ENCODE measurements around the gene SLC11A2. TPM values are rescaled to one million over a fixed set of nuclear protein-coding genes. Genes with fewer than 3 reads are reported as not detected.

Gene SLC11A2
- total RNA-seq, 1 experiment from 2014 or later: 47.9 TPM

GRCh38 chr12:51033048-51033447, 6.9 kb upstream of the SLC11A2 start:
- H3K27me3 Mint-ChIP-seq (ENCODE audit: low read depth): peaks cover 4% of the 10 kb centered on the region
- Histone ChIP-seq H3K27ac (ENCODE audit: insufficient read length, low read depth, low read length) (no peak overlapping the region), H3K14ac (ENCODE audit: insufficient read depth, low read length) (no peak overlapping the region), H2BK15ac (ENCODE audit: low read depth, low read length) (no peak overlapping the region), H3K23me2 (ENCODE audit: insufficient read length, low read depth, low read length, poor library complexity, severe bottlenecking) (no peaks in the 10 kb centered on the region), H3K9ac (ENCODE audit: extremely low read depth, insufficient read length, low read length) (no peak overlapping the region), H3K79me2 (ENCODE audit: insufficient read depth, low read length) (no peaks in the 10 kb centered on the region), H3K4ac (ENCODE audit: low read depth, low read length) (no peak overlapping the region), H2AFZ (ENCODE audit: low read length) (no peak overlapping the region), H4K8ac (replicated peaks; ENCODE audit: insufficient read length, low read depth, low read length) (no peak overlapping the region), H2BK20ac (ENCODE audit: low read depth, low read length, poor library complexity, severe bottlenecking) (no peak overlapping the region), H3K18ac (ENCODE audit: insufficient read length, low read depth, low read length) (no peak overlapping the region), H3K27me3 (ENCODE audit: insufficient read depth, low read length) (no peaks in the 10 kb centered on the region), H2AK5ac (ENCODE audit: insufficient read length, low read length) (no peak overlapping the region), H4K5ac (ENCODE audit: insufficient read length, low read depth, low read length) (no peak overlapping the region), H3T11ph (ENCODE audit: low read length) (no peak overlapping the region), H3K56ac (ENCODE audit: insufficient read length, low read depth, low read length) (no peak overlapping the region), H4K91ac (ENCODE audit: insufficient read length, low read depth, low read length) (no peak overlapping the region), H4K20me1 (ENCODE audit: control insufficient read depth, insufficient read depth, insufficient read length) (no peaks in the 10 kb centered on the region), H3K9me3 (ENCODE audit: control insufficient read depth, low read depth, low read length) (no peaks in the 10 kb centered on the region), H2BK12ac (ENCODE audit: insufficient read length, low read depth, low read length) (no peak overlapping the region), H3K23ac (ENCODE audit: insufficient read length, low read depth, low read length) (no peak overlapping the region), H3K4me2 (ENCODE audit: insufficient read depth, insufficient read length, low read length) (no peak overlapping the region), H3K79me1 (ENCODE audit: insufficient read depth, low read depth, low read length, poor library complexity, severe bottlenecking) (no peaks in the 10 kb centered on the region), H2BK120ac (ENCODE audit: low read depth, low read length, poor library complexity, severe bottlenecking) (no peak overlapping the region), H3K4me1 (ENCODE audit: insufficient read depth, low read length) (no peaks in the 10 kb centered on the region), H2BK5ac (ENCODE audit: insufficient read length, low read length) (no peak overlapping the region)
- no peak overlapping the region for H3K27ac Mint-ChIP-seq
- TF ChIP-seq, protein P1, sequence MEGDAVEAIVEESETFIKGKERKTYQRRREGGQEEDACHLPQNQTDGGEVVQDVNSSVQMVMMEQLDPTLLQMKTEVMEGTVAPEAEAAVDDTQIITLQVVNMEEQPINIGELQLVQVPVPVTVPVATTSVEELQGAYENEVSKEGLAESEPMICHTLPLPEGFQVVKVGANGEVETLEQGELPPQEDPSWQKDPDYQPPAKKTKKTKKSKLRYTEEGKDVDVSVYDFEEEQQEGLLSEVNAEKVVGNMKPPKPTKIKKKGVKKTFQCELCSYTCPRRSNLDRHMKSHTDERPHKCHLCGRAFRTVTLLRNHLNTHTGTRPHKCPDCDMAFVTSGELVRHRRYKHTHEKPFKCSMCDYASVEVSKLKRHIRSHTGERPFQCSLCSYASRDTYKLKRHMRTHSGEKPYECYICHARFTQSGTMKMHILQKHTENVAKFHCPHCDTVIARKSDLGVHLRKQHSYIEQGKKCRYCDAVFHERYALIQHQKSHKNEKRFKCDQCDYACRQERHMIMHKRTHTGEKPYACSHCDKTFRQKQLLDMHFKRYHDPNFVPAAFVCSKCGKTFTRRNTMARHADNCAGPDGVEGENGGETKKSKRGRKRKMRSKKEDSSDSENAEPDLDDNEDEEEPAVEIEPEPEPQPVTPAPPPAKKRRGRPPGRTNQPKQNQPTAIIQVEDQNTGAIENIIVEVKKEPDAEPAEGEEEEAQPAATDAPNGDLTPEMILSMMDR (conservative IDR thresholded peaks at IDR 0.05): no peak
- DNase-seq: no peak
- no peaks in the 10 kb centered on the region for H3K36me3 Mint-ChIP-seq (ENCODE audit: insufficient read depth in 1 of 3, low read depth in 3 of 3)
- H3K9me3 Mint-ChIP-seq: no peaks in the 10 kb centered on the region
- no CpG with 5 or more reads among the region's 2 CpGs for WGBS (ENCODE audit: extremely low coverage, insufficient read length, low lambda C conversion rate)
- H3K4me1 Mint-ChIP-seq: peaks cover 9% of the 10 kb centered on the region in 2 experiments
- no peak overlapping the region for H3K4me3 Mint-ChIP-seq

Measured in H9 (cell line).